Measurements from ENCODE around the gene STK11. TPM values are rescaled to one million over a fixed set of nuclear protein-coding genes. Genes with fewer than 3 reads are reported as not detected.

The STK11 gene
- total RNA-seq, 1 donor from 2014 or later = 61.6 TPM

GRCh38 chr19:1239796-1240737, 34.5 kb downstream of the STK11 start:
- peak overlapping the region; percentile 98 for H3K4me2 ChIP-seq (ENCODE audit: low read length)
- H3K9ac ChIP-seq (ENCODE audit: low read length) = peak overlapping the region; percentile 65
- H3K36me3 ChIP-seq (ENCODE audit: insufficient read depth, low read length) = no peaks in the 10 kb centered on the region
- H3K4me3 ChIP-seq (ENCODE audit: insufficient read depth, low read depth, low read length) = no peak overlapping the region
- TF ChIP-seq CTCF (IDR thresholded peaks at IDR 0.05; ENCODE audit: insufficient read depth, low read depth, low read length) (peak; percentile 45), EZH2 (IDR thresholded peaks at IDR 0.05; ENCODE audit: insufficient read depth, low read length) (no peak)
- peaks cover 35% of the 10 kb centered on the region for H3K79me2 ChIP-seq (ENCODE audit: insufficient read depth, low read length)
- no peak overlapping the region for H3K27ac Mint-ChIP-seq (ENCODE audit: unreplicated experiment)
- H2AFZ ChIP-seq (ENCODE audit: low read depth, low read length) = peak overlapping the region; percentile 56
- peaks cover 46% of the 10 kb centered on the region for H3K4me1 ChIP-seq (ENCODE audit: insufficient read depth, low read length)
- H3K27ac ChIP-seq (ENCODE audit: low read depth, low read length) = peak overlapping the region; percentile 55
- H3K4me3 Mint-ChIP-seq (ENCODE audit: unreplicated experiment) = no peak overlapping the region
- FAIRE-seq (no peak), DNase-seq (ENCODE audit: low read depth) (peak; percentile 76)
- H3K27me3 Mint-ChIP-seq (ENCODE audit: low read depth, unreplicated experiment) = no peaks in the 10 kb centered on the region
- H4K20me1 ChIP-seq (ENCODE audit: insufficient read depth, low read length) = peaks cover 48% of the 10 kb centered on the region
- no peaks in the 10 kb centered on the region for H3K36me3 Mint-ChIP-seq (ENCODE audit: low read depth, unreplicated experiment)
- H3K9me3 Mint-ChIP-seq (ENCODE audit: unreplicated experiment) = no peaks in the 10 kb centered on the region
- peaks cover 5% of the 10 kb centered on the region for H3K4me1 Mint-ChIP-seq (ENCODE audit: low read depth, unreplicated experiment)
- H3K9me3 ChIP-seq (ENCODE audit: insufficient read depth, low read depth, low read length) = no peaks in the 10 kb centered on the region
- H3K27me3 ChIP-seq (ENCODE audit: insufficient read depth, low read length) = no peaks in the 10 kb centered on the region

- Histone ChIP-seq H3K79me2 (ENCODE audit: insufficient read depth, low read length) (peaks cover 33% of the 10 kb centered on the region), H3K9ac (ENCODE audit: low read length) (peak overlapping the region; percentile 81), H3K4me2 (ENCODE audit: low read length) (peak overlapping the region; percentile 98), H3K9me3 (ENCODE audit: insufficient read depth, low read depth, low read length) (no peaks in the 10 kb centered on the region), H3K36me3 (ENCODE audit: insufficient read depth, low read length) (no peaks in the 10 kb centered on the region), H3K27ac (ENCODE audit: low read depth, low read length) (no peak overlapping the region), H3K27me3 (ENCODE audit: insufficient read depth, low read length) (no peaks in the 10 kb centered on the region), H3K4me1 (ENCODE audit: insufficient read depth, low read length) (peaks cover 42% of the 10 kb centered on the region), H3K4me3 (ENCODE audit: insufficient read depth, low read depth, low read length) (peak overlapping the region; percentile 72), H2AFZ (ENCODE audit: low read depth, low read length) (no peak overlapping the region), H4K20me1 (ENCODE audit: insufficient read depth, low read length) (peaks cover 40% of the 10 kb centered on the region)
- no peaks in the 10 kb centered on the region for H3K9me3 Mint-ChIP-seq (ENCODE audit: unreplicated experiment)
- no peaks in the 10 kb centered on the region for H3K36me3 Mint-ChIP-seq (ENCODE audit: low read depth, unreplicated experiment)
- DNase-seq (ENCODE audit: low read depth) = no peak
- H3K4me3 Mint-ChIP-seq (ENCODE audit: unreplicated experiment) = peak overlapping the region; percentile 86
- H3K27ac Mint-ChIP-seq (ENCODE audit: unreplicated experiment) = peak overlapping the region; percentile 34
- peaks cover 5% of the 10 kb centered on the region for H3K4me1 Mint-ChIP-seq (ENCODE audit: low read depth, unreplicated experiment)
- TF ChIP-seq EZH2 (IDR thresholded peaks at IDR 0.05; ENCODE audit: insufficient read depth, low read length) (no peak), CTCF (IDR thresholded peaks at IDR 0.05; ENCODE audit: insufficient read depth, low read depth, low read length) (no peak)
- FAIRE-seq = no peak
- no peaks in the 10 kb centered on the region for H3K27me3 Mint-ChIP-seq (ENCODE audit: low read depth, unreplicated experiment)
These were observed 35.3 kb downstream of the STK11 start for GRCh38 chr19:1240925-1241324.
